Measurements from ENCODE around the gene RGMA. TPM values are rescaled to one million over a fixed set of nuclear protein-coding genes. Genes with fewer than 3 reads are reported as not detected.

Gene RGMA
- total RNA-seq, 1 donor from 2014 or later, result 11.4 TPM

GRCh38 chr15:93017526-93017925 is 71.5 kb downstream of the RGMA start:
- Mint-ChIP-seq H3K27ac (no peak overlapping the region), H3K4me1 (ENCODE audit: low read depth) (no peaks in the 10 kb centered on the region), H3K27me3 (no peaks in the 10 kb centered on the region), H3K4me3 (ENCODE audit: low read depth) (no peak overlapping the region), H3K36me3 (ENCODE audit: insufficient read depth) (peaks cover 67% of the 10 kb centered on the region), H3K9me3 (ENCODE audit: low read depth) (no peaks in the 10 kb centered on the region)
- TF ChIP-seq, protein P1, sequence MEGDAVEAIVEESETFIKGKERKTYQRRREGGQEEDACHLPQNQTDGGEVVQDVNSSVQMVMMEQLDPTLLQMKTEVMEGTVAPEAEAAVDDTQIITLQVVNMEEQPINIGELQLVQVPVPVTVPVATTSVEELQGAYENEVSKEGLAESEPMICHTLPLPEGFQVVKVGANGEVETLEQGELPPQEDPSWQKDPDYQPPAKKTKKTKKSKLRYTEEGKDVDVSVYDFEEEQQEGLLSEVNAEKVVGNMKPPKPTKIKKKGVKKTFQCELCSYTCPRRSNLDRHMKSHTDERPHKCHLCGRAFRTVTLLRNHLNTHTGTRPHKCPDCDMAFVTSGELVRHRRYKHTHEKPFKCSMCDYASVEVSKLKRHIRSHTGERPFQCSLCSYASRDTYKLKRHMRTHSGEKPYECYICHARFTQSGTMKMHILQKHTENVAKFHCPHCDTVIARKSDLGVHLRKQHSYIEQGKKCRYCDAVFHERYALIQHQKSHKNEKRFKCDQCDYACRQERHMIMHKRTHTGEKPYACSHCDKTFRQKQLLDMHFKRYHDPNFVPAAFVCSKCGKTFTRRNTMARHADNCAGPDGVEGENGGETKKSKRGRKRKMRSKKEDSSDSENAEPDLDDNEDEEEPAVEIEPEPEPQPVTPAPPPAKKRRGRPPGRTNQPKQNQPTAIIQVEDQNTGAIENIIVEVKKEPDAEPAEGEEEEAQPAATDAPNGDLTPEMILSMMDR (IDR thresholded peaks at IDR 0.05; ENCODE audit: unreplicated experiment), result no peak
- DNase-seq (ENCODE audit: low spot score, unreplicated experiment), result no peak

GRCh38 chr15:93012786-93013185 is 76.2 kb downstream of the RGMA start:
- no peak overlapping the region for H3K4me3 Mint-ChIP-seq (ENCODE audit: low read depth)
- no peak for DNase-seq (ENCODE audit: low spot score, unreplicated experiment)
- H3K4me1 Mint-ChIP-seq (ENCODE audit: low read depth), result no peaks in the 10 kb centered on the region
- H3K27ac Mint-ChIP-seq, result peak overlapping the region; percentile 67
- H3K27me3 Mint-ChIP-seq, result no peaks in the 10 kb centered on the region
- TF ChIP-seq, protein P1 (IDR thresholded peaks at IDR 0.05; ENCODE audit: unreplicated experiment), result no peak
- peaks cover 58% of the 10 kb centered on the region for H3K36me3 Mint-ChIP-seq (ENCODE audit: insufficient read depth)
- H3K9me3 Mint-ChIP-seq (ENCODE audit: low read depth), result no peaks in the 10 kb centered on the region

- H3K9me3 Mint-ChIP-seq (ENCODE audit: low read depth), result no peaks in the 10 kb centered on the region
- H3K36me3 Mint-ChIP-seq (ENCODE audit: insufficient read depth), result peaks cover 42% of the 10 kb centered on the region
- no peaks in the 10 kb centered on the region for H3K27me3 Mint-ChIP-seq
- TF ChIP-seq, protein P1 (IDR thresholded peaks at IDR 0.05; ENCODE audit: unreplicated experiment), result no peak
- no peak for DNase-seq (ENCODE audit: low spot score, unreplicated experiment)
- no peaks in the 10 kb centered on the region for H3K4me1 Mint-ChIP-seq (ENCODE audit: low read depth)
- no peak overlapping the region for H3K27ac Mint-ChIP-seq
- no peak overlapping the region for H3K4me3 Mint-ChIP-seq (ENCODE audit: low read depth)
Observed at GRCh38 chr15:93007994-93008393, 81.0 kb downstream of the RGMA start.

DNA sequence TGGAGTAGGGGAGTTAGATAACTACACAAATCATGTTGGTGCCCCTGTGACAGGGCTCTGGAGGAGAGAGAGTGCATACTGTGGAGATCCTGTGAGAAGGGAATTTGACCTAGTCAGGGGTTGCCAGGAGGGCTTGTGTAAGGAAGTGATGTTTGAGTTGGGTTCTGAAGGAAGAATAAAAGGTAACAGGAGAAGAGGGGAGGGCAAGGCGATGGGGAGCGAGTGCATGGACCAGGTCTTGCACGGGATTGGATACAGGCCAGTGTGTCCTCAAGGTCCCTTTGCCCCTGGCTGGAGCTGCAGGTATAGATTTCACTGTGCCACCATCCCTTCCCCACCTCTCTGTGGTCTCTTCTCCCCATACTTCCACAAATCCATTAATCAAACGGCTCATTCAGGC is 83.9 kb downstream of the RGMA start:
- TF ChIP-seq, protein P1 (IDR thresholded peaks at IDR 0.05; ENCODE audit: unreplicated experiment), result no peak
- Mint-ChIP-seq H3K36me3 (ENCODE audit: insufficient read depth) (peaks cover 47% of the 10 kb centered on the region), H3K4me3 (ENCODE audit: low read depth) (no peak overlapping the region), H3K9me3 (ENCODE audit: low read depth) (no peaks in the 10 kb centered on the region), H3K27me3 (no peaks in the 10 kb centered on the region), H3K4me1 (ENCODE audit: low read depth) (no peaks in the 10 kb centered on the region), H3K27ac (no peak overlapping the region)
- no peak for DNase-seq (ENCODE audit: low spot score, unreplicated experiment)

DNA sequence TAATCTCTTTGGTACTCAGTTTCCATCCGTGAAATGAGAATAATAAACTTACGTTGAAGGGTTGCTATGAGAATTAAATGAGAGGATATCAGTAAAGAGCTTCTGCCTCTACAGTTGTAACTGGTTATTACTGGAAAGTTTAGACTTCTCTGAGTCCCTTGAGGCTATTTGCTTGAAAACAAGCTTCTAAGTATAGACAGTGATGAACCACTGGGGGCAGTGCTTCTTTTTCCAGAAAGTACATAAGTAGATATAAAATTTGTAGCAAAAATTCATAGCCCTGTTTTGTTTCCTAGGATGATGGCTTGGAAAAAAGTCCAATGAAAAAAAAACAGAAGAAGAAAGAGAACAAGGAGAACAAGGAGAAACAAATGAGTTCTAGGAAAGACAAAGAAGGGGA is 87.1 kb downstream of the RGMA start:
- H3K36me3 Mint-ChIP-seq (ENCODE audit: insufficient read depth), result peaks cover 53% of the 10 kb centered on the region
- TF ChIP-seq, protein P1 (IDR thresholded peaks at IDR 0.05; ENCODE audit: unreplicated experiment), result peak; percentile 25
- H3K27ac Mint-ChIP-seq, result no peak overlapping the region
- H3K4me1 Mint-ChIP-seq (ENCODE audit: low read depth), result no peaks in the 10 kb centered on the region
- DNase-seq (ENCODE audit: low spot score, unreplicated experiment), result no peak
- no peaks in the 10 kb centered on the region for H3K27me3 Mint-ChIP-seq
- no peak overlapping the region for H3K4me3 Mint-ChIP-seq (ENCODE audit: low read depth)
- H3K9me3 Mint-ChIP-seq (ENCODE audit: low read depth), result no peaks in the 10 kb centered on the region

Data from progenitor cell of endocrine pancreas (in vitro differentiated cells).